Endothelial cell of umbilical vein (primary cell): ENCODE results near the gene CD72. TPM values are rescaled to one million over a fixed set of nuclear protein-coding genes. Genes with fewer than 3 reads are reported as not detected.

Experiments
- BruUV-seq: library from RNA; stranded (reverse); fragments of 400-500 nt; replicated peaks from 2 replicates; lab custom pipeline; 2021; lab: Mats Ljungman, UMichigan
- CTCF ChIA-PET: fragments of 300-600, 350-600 bp; sonication (Branson Sonifier 250); formaldehyde crosslinking; loops from one replicate; lab custom pipeline; 2021; ENCODE audit warnings: antibody characterized with exemption, inconsistent platforms; lab: Charles Lee
- POLR2A ChIA-PET: fragments of 300-600, 350-600 bp; sonication (Branson Sonifier 250); formaldehyde crosslinking; loops from one replicate; lab custom pipeline; 2021; ENCODE audit warnings: antibody characterized with exemption, inconsistent platforms; lab: Charles Lee
- DNase-seq: peaks from one replicate; pipeline ENCODE4 v3.0.0-alpha.2; 2011; ENCODE audit warnings: low read depth, low spot score
- FAIRE-seq: peaks from 2 replicates; lab custom pipeline; 2011; peaks lifted over from hg19 to GRCh38; lab: Jason Lieb, UNC
- H2AFZ ChIP-seq: 2 replicates; pipeline ENCODE4 v1.6.0; 2012; ENCODE audit warnings: low read depth, low read length, control low read depth, inconsistent platforms
- H3K27ac ChIP-seq: 2 replicates; pipeline ENCODE4 v1.5.1; 2011; ENCODE audit warnings: low read depth, mild to moderate bottlenecking, control low read depth, low read length, moderate library complexity; ENCODE audit not compliant: insufficient read depth
- H3K27me3 ChIP-seq, 2 experiments: 2 replicates each; pipeline versions ENCODE4 v1.6.0 to v1.6.1; 2011; ENCODE audit warnings: low read length in 2 of 2, mixed read lengths in 1 of 2; ENCODE audit not compliant: control insufficient read depth in 2 of 2, insufficient read depth in 2 of 2
- H3K36me3 ChIP-seq, 2 experiments: 2 replicates in 1 of 2; 3 replicates in 1 of 2; pipeline ENCODE4 v1.5.1; 2011; ENCODE audit warnings: low read length in 2 of 2, mild to moderate bottlenecking in 1 of 2, moderate library complexity in 1 of 2; ENCODE audit not compliant: control insufficient read depth in 2 of 2, insufficient read depth in 2 of 2; ENCODE audit errors: extremely low read depth in 1 of 2
- H3K4me1 ChIP-seq: 3 replicates; pipeline ENCODE4 v1.5.1; 2011; ENCODE audit warnings: mild to moderate bottlenecking, low read length; ENCODE audit not compliant: control insufficient read depth, insufficient read depth; ENCODE audit errors: extremely low read depth
- H3K4me2 ChIP-seq: 2 replicates; pipeline ENCODE4 v1.6.1; 2011; ENCODE audit warnings: low read length, control low read depth, mixed read lengths; ENCODE audit not compliant: insufficient read depth
- H3K4me3 ChIP-seq, 3 experiments: fragments of 200-600 bp in 1 of 3; sonication (generic), shearing (Covaris generic) in 1 of 3; replicated peaks in 1 of 3; 2 replicates each; pipeline ENCODE4 v1.5.1; 2011 to 2016; ENCODE audit warnings: control low read depth in 3 of 3, low read length in 3 of 3, mild to moderate bottlenecking in 2 of 3, inconsistent platforms in 1 of 3, low read depth in 1 of 3, moderate library complexity in 1 of 3; ENCODE audit not compliant: insufficient read depth in 1 of 3
- H3K79me2 ChIP-seq: 2 replicates; pipeline ENCODE4 v1.6.0; 2012; ENCODE audit warnings: low read length, inconsistent platforms; ENCODE audit not compliant: control insufficient read depth, insufficient read depth
- H3K9ac ChIP-seq: replicated peaks from 2 replicates; pipeline ENCODE3; 2011; ENCODE audit warnings: low read length, control low read depth; ENCODE audit not compliant: insufficient read depth; ENCODE audit errors: extremely low read depth
- H3K9me1 ChIP-seq: replicated peaks from 3 replicates; pipeline ENCODE4 v1.6.0; 2011; ENCODE audit warnings: mild to moderate bottlenecking, low read length; ENCODE audit not compliant: control insufficient read depth, insufficient read depth; ENCODE audit errors: extremely low read depth
- H3K9me3 ChIP-seq: replicated peaks from 2 replicates; pipeline ENCODE4 v1.5.1; 2012; ENCODE audit warnings: low read length, inconsistent platforms; ENCODE audit not compliant: control insufficient read depth, insufficient read depth
- H4K20me1 ChIP-seq: replicated peaks from 2 replicates; pipeline ENCODE3; 2011; ENCODE audit warnings: mild to moderate bottlenecking, low read length; ENCODE audit not compliant: control insufficient read depth, insufficient read depth; ENCODE audit errors: extremely low read depth
- CTCF ChIP-seq, 2 donors: IDR thresholded peaks; 1 replicate in 1 of 2; 2 replicates in 1 of 2; pipeline ENCODE4 v1.5.1; 2011; ENCODE audit warnings: low read length in 2 of 2, mild to moderate bottlenecking in 2 of 2, moderate library complexity in 2 of 2, control low read depth in 1 of 2, inconsistent platforms in 1 of 2, low read depth in 1 of 2; ENCODE audit not compliant: insufficient read depth in 1 of 2; ENCODE audit errors: extremely low read depth in 1 of 2
- FOS ChIP-seq: IDR thresholded peaks from 2 replicates; pipeline ENCODE4 v1.6.1; 2011; ENCODE audit warnings: mild to moderate bottlenecking, low read length, moderate library complexity, borderline replicate concordance; ENCODE audit not compliant: insufficient read depth
- GATA2 ChIP-seq: IDR thresholded peaks from 2 replicates; pipeline ENCODE4 v1.7.0; 2011; ENCODE audit warnings: low read depth, mild to moderate bottlenecking, moderate library complexity, mixed read lengths, low read length; ENCODE audit not compliant: insufficient read length, insufficient read depth
- JUN ChIP-seq: IDR thresholded peaks from 2 replicates; pipeline ENCODE4 v1.6.1; 2011; ENCODE audit warnings: borderline replicate concordance, low read depth; ENCODE audit not compliant: insufficient read length, insufficient read depth
- MAX ChIP-seq: IDR thresholded peaks from 2 replicates; pipeline ENCODE4 v1.6.1; 2011; ENCODE audit not compliant: insufficient read depth, insufficient read length
- MYC ChIP-seq: IDR thresholded peaks from one replicate; pipeline ENCODE4 v1.6.1; 2011; ENCODE audit warnings: mild to moderate bottlenecking, low read depth, low read length
- POLR2A ChIP-seq: IDR thresholded peaks from 2 replicates; pipeline ENCODE4 v1.6.1; 2012; ENCODE audit warnings: low read depth, mild to moderate bottlenecking, control low read depth, low read length
- dilution Hi-C: fragments of 300-500 bp; cut with MboI; formaldehyde crosslinking; loops from one replicate; pipeline ENCODE4 v1.15.0; 2019; ENCODE audit warnings: low sequenced_read_pairs; ENCODE audit not compliant: extremely low pct_ligation_motif_present
- intact Hi-C: fragments of 100-400 bp; cut with micrococcal nuclease; formaldehyde crosslinking; loops from one replicate; pipeline ENCODE4 v1.10.0; 2022
- polyA plus RNA-seq, 4 experiments: library from polyadenylated mRNA; depleted of rRNA in 3 of 4; stranded (reverse) in 3 of 4; unstranded in 1 of 4; fragments of >200 nt; gene quantifications; 2 replicates each; pipeline versions ENCODE4 v1.2.1 to v1.2.3, GENCODE V29; 2011 to 2012; ENCODE audit warnings: missing spikeins in 1 of 4
- total RNA-seq: library from RNA; stranded (reverse); gene quantifications from 2 replicates; pipeline ENCODE4 v1.2.3, GENCODE V29; 2021

Gene CD72
- total and polyA plus RNA-seq, 2 donors (not counting 3 experiments of a cell fraction or from before 2014, with no cell fraction given) = 0.39 TPM; not detected in 1

GRCh38 chr9:35661756-35662350, 43.6 kb upstream of the CD72 start:
- Histone ChIP-seq H3K27ac (no peak overlapping the region), H2AFZ (no peak overlapping the region), H3K9ac (no peak overlapping the region), H3K4me2 (no peak overlapping the region), H4K20me1 (no peaks in the 10 kb centered on the region), H3K4me1 (peaks cover 27% of the 10 kb centered on the region), H3K9me1 (no peaks in the 10 kb centered on the region), H3K4me3 (no peak overlapping the region), H3K36me3 (peaks cover 0 to 8% of the 10 kb centered on the region in 2 experiments), H3K9me3 (no peaks in the 10 kb centered on the region), H3K79me2 (peaks cover 4% of the 10 kb centered on the region), H3K27me3 (no peaks in the 10 kb centered on the region)
- CTCF ChIA-PET = interaction anchor here (0.7 to 10.0 kb wide), 4 partner anchors 12 to 58 kb away, joined by 3 to 227 read pairs (median 4); partner anchors contain the start of genes CA9 and TPM2
- intact Hi-C loops = no loop called here
- DNase-seq (no peak), FAIRE-seq (no peak)
- TF ChIP-seq JUN = no peak
- BruUV-seq = no TSS peak
- POLR2A ChIA-PET = interaction anchor here (1.2 kb wide), 1 partner anchor 28 kb away, joined by 4 read pairs; no protein-coding TSS in a partner anchor
- dilution Hi-C loops = no loop called here

- no peaks in the 10 kb centered on the region for H4K20me1 ChIP-seq
- H3K27me3 ChIP-seq = no peaks in the 10 kb centered on the region
- no peak overlapping the region for H3K9ac ChIP-seq
- H3K36me3 ChIP-seq = peaks cover 0 to 8% of the 10 kb centered on the region in 2 experiments
- no peak overlapping the region for H3K27ac ChIP-seq
- H3K4me3 ChIP-seq = no peak overlapping the region
- ChIA-PET CTCF (interaction anchor here (0.8 to 10.0 kb wide), 8 partner anchors 12 to 67 kb away, joined by 3 to 227 read pairs (median 4); partner anchors contain the start of gene TPM2), POLR2A (interaction anchor here (1.2 kb wide), 1 partner anchor 29 kb away, joined by 4 read pairs; no protein-coding TSS in a partner anchor)
- H3K79me2 ChIP-seq = peaks cover 4% of the 10 kb centered on the region
- no peak for DNase-seq
- peaks cover 27% of the 10 kb centered on the region for H3K4me1 ChIP-seq
- no peak overlapping the region for H2AFZ ChIP-seq
- no peaks in the 10 kb centered on the region for H3K9me1 ChIP-seq
- H3K4me2 ChIP-seq = no peak overlapping the region
- no peaks in the 10 kb centered on the region for H3K9me3 ChIP-seq
- no peak for FAIRE-seq
- intact Hi-C loops = no loop called here
- no TSS peak for BruUV-seq
- dilution Hi-C loops = no loop called here
- TF ChIP-seq CTCF (IDR thresholded peaks at IDR 0.05; ENCODE audit: extremely low read depth in 1 of 2, insufficient read depth in 1 of 2, low read depth in 1 of 2, low read length in 2 of 2) (no peak), MAX (no peak), GATA2 (no peak), MYC (no peak), FOS (no peak), POLR2A (no peak)
These were observed 42.8 kb upstream of the CD72 start for GRCh38 chr9:35660966-35661415.
